Activated CD8-positive, alpha-beta memory T cell treated with anti-CD3 and anti-CD28 coated beads, Interleukin-2, amount 50 U/mL, for 1 hour (primary cell): ENCODE measurements around the gene FBXO4.

Experiments used
- DNase-seq: peaks from one replicate; pipeline ENCODE4 v3.0.0-alpha.2; 2020; ENCODE audit errors: extremely low read depth

The FBXO4 gene, protein sequence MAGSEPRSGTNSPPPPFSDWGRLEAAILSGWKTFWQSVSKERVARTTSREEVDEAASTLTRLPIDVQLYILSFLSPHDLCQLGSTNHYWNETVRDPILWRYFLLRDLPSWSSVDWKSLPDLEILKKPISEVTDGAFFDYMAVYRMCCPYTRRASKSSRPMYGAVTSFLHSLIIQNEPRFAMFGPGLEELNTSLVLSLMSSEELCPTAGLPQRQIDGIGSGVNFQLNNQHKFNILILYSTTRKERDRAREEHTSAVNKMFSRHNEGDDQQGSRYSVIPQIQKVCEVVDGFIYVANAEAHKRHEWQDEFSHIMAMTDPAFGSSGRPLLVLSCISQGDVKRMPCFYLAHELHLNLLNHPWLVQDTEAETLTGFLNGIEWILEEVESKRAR

DNA sequence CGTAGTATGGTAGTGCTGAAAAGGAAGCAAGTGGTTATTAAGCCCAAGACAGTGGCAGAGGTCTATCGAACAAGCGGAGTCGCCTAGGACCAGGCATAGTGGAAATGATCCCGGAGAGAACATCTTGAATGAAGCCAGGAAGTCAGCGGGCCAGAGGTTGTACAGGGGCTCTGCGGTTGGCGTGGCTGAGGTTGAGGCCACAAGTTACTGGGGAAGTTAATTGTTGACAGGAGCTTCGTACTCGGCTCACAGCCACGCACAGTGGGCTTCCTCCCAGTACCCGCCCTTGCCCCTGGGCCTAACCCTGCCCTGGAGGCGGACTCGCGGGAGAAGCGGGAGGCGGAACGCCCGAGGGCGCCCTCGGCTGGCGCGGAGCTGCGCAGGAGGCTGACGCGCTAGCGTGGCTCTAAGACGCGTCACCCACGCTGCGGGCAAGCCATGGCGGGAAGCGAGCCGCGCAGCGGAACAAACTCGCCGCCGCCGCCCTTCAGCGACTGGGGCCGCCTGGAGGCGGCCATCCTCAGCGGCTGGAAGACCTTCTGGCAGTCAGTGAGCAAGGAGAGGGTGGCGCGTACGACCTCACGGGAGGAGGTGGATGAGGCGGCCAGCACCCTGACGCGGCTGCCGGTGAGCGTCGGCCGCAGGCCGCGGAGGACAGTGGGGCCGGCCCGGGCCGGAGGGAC, at the start of gene FBXO4:
Gene FBXO4, plus strand, starts transcription at position 410 of the 683 bp plus-strand sequence. Its CDS starts 29 bp downstream, at position 439.
- DNase-seq, result peak; percentile 63

DNA sequence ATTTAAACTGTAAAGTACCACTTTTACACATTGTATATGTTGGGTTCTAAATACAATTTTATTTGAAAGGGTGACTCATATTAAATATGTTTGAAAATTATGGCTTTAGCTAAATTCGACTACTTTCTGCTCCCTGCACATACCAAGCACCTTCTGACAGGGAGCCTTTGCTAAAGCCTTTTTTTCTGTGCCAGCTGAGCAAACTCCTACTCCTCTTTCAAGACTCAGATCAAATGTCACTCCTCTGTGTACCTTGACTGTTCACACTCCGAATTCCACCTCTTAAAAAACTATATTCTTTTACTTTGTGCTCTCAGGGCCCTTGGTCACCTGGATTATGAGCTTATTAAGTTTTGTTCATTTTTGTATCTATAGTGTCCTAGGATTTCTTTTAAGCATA, 48.4 kb upstream of the FBXO4 start:
- no peak for DNase-seq

DNA sequence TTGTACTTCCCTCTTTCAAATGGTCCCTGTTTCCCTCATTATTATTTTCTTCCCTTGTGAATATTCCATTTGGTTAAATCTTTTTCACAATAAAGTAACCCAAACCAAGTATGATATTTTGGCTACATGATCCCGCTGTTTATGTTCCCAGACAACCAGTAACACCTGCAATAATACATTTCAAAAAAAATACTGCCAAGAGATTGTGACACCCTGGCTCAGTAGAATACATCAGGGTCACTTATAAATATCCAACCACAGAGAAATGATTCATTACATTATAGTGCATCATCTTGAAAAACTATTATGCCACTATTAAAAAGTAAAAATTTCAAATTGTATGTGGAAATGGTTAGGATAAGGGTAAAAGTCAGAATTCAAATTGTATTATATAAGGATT, 47.7 kb upstream of the FBXO4 start:
- DNase-seq, result no peak

DNA sequence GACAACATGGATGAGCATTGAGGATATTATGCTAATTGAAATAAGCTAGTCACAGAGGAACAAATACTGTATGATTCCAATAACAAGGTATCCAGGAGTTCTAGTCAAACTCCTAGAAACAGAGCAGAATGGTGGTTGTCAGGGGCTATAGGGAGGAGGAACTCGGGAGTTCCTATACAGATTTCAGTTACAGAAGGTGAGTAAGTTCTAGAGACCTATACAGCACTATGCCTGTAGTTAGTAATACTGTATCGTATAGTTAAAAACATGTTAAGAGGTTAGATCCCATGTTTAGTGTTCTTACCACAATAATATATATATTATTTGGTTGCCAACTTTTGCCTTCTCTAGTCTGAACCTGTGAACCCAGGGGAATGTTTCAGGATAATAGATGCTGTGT, 46.9 kb upstream of the FBXO4 start:
- DNase-seq, result no peak

DNA sequence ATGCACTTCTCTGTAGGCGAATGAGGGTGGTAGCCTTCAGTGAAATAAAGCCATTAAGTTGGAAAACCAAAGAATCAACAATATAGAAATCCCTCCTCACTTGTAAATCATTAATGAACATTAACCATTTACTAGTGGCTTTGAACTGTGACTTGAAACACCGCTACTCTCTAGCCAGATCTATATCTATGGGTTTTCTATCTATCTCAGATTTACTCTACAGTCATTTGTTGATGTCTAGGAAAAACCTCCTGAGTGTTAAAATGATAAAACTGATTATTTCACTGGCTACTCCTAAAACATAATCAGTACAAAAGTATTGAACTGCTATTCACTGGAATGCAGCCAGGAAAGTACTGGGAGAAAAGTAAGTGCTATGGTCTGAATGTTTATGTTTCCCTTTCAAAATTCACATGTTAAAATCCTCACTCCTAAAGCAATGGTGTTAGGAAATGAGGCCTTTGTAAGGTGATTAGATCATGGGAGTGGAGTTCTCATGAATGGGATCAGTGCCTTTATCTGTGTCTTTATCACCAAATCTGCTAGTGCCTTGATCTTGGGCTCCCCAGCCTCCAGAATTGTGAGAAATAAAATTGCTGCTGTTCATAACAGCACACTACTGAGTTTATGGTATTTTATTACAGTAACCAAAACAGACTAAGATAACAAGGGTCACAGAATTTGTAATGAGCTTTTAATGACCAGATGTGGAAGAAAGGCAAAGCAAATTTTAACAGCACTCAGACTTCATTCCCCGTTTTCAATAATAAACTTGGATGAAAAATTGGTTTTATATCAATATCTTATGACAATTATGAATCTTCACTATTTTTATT, 46.2 kb upstream of the FBXO4 start:
- no peak for DNase-seq

DNA sequence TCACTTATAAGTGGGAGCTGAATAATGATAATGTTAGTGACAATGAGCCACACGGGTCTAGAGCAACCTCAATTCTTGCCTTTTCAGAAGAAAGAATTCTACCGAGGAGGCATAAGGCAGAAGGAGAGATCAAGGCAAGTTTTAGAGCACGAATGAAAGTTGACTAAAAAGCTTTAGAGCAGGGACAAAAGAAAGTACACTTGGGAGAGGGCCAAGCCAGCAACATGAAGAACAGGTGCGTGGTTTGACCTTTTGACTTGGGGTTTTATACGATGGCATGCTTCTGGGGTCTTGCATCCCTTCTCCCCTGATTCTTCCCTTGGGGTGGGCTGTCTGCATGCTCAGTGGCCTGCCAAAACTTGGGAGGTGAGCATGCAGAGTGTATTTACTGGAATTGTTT, 42.3 kb upstream of the FBXO4 start:
- DNase-seq, result no peak

DNA sequence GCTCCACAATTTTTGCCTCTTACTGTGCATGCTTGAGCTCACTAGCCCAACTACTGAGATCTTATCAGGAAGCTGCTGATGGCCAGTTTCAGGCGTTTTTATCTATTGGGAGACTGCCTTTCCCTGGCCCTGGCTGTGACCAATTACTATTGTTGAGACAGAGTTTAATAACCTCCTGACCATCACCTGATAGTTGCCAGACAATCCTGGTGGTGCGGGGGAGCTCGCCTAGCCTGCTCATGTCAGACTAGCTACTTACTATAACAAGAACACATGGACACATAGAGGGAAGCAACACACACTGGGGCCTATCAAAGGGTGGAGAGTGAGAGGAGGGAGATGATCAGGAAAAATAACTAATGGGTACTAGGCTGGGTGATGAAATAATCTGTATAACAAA, 41.8 kb upstream of the FBXO4 start:
- DNase-seq, result no peak

DNA sequence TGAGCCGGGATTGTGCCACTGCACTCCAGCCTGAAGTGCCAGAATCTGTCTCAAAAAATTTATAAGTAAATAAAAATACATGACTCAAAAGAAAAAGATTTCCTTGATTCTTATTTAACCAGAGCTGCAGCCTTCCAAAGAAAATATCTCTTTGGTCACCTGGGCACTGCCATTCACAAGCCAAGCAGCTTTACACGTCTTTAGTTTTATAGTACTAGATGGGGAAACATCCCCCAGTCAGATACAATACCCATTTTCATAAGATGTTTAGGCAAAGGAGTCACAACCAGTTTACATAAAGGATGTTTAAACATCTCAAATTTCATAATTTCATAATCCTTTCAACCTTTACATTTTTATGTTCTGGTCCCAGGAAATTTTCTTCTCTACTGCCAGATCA, 41.1 kb upstream of the FBXO4 start:
- no peak for DNase-seq

DNA sequence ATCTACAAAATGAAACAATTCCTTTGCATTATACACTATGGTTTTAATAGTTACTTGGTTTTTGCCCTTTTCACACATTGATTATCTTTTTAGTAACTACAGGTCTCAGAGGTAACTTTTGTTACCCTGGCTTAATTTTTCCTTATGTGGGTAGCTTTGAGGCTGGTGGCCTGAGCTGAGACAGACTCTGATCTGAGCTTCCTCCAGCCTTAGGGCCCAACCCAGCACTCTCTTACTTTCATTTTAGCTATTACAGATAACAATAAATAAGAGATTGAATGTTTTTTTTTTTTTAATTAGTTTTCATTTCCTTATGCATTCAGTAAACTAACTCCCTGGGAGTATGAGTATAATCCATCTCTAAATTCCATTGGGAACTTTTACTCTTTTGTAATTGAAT, 39.8 kb upstream of the FBXO4 start:
- no peak for DNase-seq

DNA sequence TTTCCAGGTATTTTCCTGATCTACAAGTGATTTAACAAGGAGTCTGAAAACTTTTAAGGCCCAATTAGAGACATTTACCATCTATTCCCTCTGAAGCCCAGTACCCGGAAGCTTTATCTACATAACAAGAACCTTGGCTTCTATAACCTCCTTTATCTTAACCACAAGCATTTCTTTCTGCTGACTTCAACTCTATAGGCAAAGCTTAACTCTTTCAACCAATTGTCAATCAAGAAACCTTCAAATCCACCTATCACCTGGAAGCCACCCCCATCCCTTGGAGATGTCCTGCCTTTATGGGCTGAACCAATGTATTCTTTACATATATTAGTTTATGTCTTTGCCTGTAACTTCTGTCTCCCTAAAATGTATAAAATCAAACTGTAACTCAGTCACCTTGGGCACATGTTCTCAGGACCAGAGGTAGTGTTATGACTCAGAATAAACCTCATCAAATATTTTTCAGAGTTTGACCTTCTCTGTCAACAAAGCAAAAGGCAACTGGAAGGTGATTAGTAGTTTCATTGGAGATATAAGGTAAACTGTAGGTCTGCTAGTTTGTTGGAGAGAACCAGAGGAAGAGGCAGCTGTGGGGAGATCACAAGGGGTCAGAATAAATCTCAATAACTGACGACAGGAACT, 33.9 kb upstream of the FBXO4 start:
- DNase-seq, result no peak

DNA sequence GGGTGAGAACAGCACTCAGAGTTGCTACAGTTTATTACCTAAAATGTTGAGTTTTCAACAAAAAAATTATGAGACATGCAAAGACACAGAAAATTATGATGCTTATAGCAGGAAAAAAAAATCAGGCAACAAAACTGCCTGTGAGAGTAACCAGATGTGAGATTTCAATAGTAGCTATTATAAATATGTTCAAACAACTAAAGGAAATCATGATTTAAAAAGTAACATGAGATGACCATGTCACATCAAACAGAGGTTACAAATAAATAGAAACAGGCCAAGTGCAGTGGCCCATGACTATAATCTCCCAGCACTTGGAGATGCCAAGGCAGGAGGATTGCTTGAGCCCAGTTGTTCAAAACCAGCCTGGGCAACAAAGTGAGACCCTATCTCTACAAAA, 33.0 kb upstream of the FBXO4 start:
- no peak for DNase-seq

DNA sequence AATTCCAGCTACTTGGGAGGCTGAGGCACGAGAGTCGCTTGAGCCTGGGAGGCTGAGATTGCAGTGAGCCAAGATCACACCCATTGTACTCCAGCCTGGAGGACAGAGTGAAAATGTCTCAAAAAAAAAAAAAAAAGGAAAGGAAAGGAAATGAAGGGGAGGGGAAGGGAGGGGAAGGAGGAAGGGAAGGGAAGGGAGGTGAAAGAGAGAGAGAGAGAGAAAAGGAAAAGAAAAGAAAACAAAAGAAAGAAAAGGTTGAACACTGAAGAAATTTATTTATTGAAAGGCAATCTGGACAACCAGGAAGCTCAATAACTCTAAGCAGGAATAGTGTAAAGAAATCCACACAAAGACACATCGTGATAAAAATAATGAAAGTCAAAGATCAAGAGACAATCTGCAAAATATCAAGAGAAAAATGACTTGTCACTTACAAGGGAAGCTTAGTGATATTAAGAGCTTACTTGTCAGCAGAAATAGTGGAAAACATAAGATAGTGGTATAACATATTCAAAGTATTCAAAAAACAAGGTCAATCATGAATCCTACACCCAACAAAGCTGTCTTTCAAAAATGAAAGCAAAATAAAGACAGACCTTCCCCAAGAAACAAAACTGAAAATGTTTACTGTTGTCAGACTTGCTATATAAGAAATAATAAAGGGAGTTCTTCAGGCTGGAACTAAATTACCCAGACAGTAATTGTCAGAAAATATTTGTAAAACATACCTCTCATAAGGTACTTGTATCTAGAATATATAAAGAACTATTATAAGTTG, 31.8 kb upstream of the FBXO4 start:
- no peak for DNase-seq

DNA sequence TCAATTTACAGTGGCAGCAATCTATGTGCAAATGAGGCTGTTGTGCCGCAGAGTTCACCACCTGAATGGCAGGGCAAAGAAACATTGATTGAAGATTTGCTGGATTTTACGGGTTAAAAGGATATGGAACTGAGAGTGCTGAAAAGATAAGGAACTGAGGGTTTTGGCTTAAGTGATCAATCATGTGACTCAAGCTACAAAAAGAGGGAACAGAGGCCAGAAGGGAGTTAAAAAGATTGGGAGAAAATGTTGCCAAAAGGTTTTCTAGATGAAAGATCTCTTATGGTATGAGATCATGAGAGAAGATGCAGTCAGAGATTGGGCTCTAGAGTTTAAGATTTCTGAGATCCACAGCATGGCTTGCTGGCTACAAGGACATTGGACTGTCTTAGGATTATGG, 28.9 kb upstream of the FBXO4 start:
- no peak for DNase-seq

DNA sequence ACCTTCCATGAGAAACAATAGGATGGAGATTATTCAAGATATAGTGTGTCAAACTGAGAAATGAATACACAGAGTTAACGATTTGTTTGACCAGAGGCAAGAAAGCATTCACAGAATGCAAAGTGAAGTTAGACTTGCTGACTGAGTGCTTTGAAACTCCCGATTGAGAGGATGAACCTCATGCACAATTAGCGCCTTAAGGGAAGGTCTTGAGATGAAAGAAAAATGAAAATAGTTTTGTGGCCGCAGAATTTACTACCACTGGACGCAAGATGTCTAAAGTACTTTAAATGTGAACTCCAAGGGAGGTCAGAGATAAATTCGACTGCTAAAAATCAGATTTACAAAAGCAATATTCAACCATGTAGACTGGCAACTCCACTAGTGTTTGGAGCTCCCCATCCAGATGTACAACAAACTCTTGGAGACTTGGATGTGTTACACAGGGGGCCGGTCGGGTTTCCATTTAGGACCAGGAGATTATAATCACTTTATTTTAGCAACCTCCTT, 21.6 kb upstream of the FBXO4 start:
- no peak for DNase-seq

DNA sequence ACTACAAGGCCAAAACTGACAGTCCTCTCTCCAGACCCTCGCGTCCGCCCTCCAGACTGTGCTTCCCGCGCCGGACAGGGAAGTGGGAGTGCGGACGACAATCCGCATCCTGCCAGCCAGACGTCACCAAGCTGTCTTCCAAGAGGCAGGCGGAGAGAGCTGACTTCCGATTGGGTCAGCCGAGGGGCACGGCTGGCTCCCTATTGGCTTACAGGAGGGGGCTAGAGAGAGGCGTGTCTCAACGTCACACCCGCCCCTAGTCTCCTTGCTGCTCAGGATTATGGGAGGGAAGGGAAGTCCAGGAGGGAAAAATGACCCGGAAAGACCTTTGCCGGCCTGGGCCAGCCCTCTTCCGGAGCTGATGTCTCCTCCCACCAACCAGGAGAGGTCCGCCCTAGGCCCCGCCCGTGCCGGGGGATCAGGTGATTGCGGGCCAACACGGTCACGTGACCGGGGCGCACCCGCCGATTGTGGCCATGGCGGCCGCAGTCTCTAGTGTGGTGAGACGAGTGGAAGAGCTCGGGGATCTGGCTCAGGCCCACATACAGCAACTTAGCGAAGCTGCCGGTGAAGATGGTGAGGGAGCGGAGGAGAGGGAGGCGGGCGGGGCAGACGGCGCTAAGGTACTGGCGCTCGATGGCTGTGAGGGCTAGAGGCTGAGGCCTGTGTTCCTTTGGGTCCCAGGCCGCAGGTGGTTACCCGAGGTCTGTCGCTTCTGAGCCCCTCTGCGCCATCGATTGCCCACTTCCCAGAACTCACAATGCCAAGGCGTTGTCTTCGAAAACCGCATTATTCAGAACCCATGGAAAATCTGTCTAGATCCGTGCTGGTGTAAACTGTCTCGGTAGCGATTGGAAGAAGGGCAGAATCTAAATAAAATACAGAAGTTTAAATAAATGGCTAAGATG, 20.9 kb upstream of the FBXO4 start, which contains the start of gene RIMOC1:
Gene RIMOC1, plus strand, starts transcription at position 453 of the 908 bp plus-strand sequence. Its CDS starts 24 bp downstream, at position 477.
- peak; percentile 94 for DNase-seq

DNA sequence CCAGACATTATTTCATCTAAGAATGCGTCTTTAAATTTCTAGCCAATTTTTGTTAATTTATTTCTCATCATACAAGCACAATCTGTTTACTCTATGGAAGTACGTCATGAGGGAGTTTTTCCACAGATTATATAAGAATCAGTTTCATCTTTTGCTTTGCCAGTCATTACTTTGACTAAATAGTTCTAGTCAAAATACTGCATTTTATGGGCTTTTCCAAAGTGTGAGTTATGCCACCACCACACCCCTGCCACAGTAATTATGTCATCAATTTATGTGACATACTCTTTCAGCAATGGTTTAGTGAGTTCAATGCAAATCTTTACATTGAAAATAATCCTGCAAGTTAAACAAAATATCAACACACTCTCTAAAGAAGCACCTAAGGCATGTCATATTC, 18.9 kb upstream of the FBXO4 start:
- DNase-seq, result no peak

DNA sequence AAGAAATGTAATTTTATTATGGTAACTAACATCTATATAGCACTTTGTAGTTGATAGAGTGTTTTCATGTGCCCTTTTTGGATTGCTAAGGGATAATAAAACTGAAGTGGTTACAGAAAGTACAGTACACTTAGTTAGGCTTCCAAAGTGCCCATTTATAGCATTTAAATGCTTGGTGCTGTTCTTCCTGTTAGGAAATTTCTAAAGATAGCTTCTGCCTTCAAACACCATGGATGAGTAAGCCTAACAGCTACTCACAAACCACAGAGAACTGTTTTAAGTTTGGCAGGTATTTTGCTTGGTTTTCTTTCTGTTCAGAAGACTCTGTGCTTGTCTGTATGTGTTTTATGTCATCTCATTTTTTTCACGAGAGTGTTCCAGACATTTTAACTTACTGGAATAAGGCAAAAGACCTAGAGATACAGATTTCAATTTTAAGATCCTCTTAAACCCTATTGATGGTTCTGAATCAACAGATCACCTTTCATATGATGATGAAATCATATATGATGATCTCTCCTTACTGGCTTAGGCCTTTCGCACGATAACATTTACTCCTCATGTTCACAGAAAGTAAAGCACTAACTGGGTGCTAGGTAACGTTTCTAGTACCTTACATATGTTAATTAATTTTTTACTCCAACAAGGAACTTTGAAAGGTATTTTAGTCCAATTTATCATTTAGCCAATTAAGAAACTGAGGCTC, 16.6 kb upstream of the FBXO4 start:
- no peak for DNase-seq

DNA sequence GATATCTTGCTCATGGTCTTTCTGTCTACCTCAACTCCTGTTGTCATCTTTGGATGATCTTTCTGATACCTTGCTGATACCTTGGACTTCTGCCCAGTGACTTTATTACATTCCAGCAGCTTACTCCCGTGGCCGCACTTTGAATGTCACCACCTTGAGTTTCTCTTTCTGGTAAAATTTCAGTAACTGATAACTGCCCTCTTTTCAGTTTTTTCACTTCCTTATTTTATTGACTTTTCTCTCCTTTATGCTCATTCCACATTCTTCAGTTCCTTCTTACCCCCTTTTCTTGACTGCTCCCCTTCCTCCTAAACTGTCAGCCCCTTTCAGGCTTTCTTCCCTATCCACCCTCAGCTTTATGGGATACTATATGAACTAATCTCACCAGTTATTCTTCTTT, 7.0 kb upstream of the FBXO4 start:
- DNase-seq, result no peak

DNA sequence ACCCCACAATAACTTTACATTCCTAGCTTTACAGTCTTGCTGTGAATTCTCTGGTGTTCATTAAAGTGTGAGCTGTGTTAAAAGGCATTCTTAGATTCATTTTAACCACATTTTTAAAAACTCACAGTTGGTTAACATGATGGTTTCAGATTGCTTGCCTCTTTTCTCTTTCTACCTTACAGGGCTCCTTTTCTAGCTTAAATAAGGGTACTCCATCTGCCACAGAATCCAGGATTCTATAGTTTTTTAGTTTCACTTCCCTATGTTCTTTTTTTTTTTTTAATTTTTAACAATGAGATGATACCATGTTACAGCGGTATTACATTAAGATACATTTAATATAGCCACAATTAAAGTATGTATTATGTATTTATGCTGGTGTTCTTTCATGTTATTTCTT, 3.9 kb upstream of the FBXO4 start:
- no peak for DNase-seq
